Activated naive CD4-positive, alpha-beta T cell treated with anti-CD3 and anti-CD28 coated beads, Interleukin-2, amount 10 ng/mL, durations not matched to agents 7 days and 5 days (primary cell): ENCODE data around the gene NFATC3.
"Not testable (repeated sequence)": the region's sequence is repeated elsewhere in the genome, so short reads cannot be mapped to it uniquely, and the experiment has no call there.

Experiments used
- CTCF ChIA-PET: fragments of 350-600 bp; sonication (Branson Sonifier 250); formaldehyde crosslinking; loops from one replicate; lab custom pipeline; 2021; ENCODE audit warnings: antibody characterized with exemption; lab: Charles Lee
- DNase-seq: peaks from one replicate; pipeline ENCODE4 v3.0.0-alpha.2; 2020
- H3K27ac Mint-ChIP-seq: one replicate; pipeline ENCODE4 v1.8.0; 2021; ENCODE audit warnings: mild to moderate bottlenecking, moderate library complexity, mixed read lengths
- H3K27me3 Mint-ChIP-seq: one replicate; pipeline ENCODE4 v1.8.0; 2021; ENCODE audit warnings: mild to moderate bottlenecking, mixed read lengths
- H3K36me3 Mint-ChIP-seq: one replicate; pipeline ENCODE4 v1.8.0; 2021; ENCODE audit warnings: mixed read lengths
- H3K4me1 Mint-ChIP-seq: one replicate; pipeline ENCODE4 v1.8.0; 2021; ENCODE audit warnings: mixed read lengths
- H3K4me3 Mint-ChIP-seq: one replicate; pipeline ENCODE4 v1.8.0; 2021; ENCODE audit warnings: mild to moderate bottlenecking, moderate library complexity, mixed read lengths
- H3K9me3 Mint-ChIP-seq: one replicate; pipeline ENCODE4 v1.8.0; 2021; ENCODE audit warnings: mixed read lengths

The NFATC3 gene

GRCh38 chr16:68105611-68106010 lies 20.4 kb downstream of the NFATC3 start:
- Mint-ChIP-seq H3K36me3 (peaks cover 59% of the 10 kb centered on the region), H3K9me3 (peaks cover 32% of the 10 kb centered on the region), H3K27me3 (no peaks in the 10 kb centered on the region), H3K27ac (no peak overlapping the region), H3K4me3 (no peak overlapping the region), H3K4me1 (peaks cover 58% of the 10 kb centered on the region)
- CTCF ChIA-PET: no interaction called here
- DNase-seq: no peak

- Mint-ChIP-seq H3K4me1 (peaks cover 51% of the 10 kb centered on the region), H3K36me3 (peaks cover 67% of the 10 kb centered on the region), H3K9me3 (peaks cover 42% of the 10 kb centered on the region)
- H3K27me3 Mint-ChIP-seq, CTCF ChIA-PET, DNase-seq, H3K4me3 Mint-ChIP-seq, H3K27ac Mint-ChIP-seq: not testable (repeated sequence)
Observed at GRCh38 chr16:68107230-68107928, 22.2 kb downstream of the NFATC3 start.

- H3K27ac Mint-ChIP-seq, DNase-seq, H3K27me3 Mint-ChIP-seq, H3K4me3 Mint-ChIP-seq: not testable (repeated sequence)
- Mint-ChIP-seq H3K4me1 (peaks cover 46% of the 10 kb centered on the region), H3K9me3 (peaks cover 45% of the 10 kb centered on the region), H3K36me3 (peaks cover 62% of the 10 kb centered on the region)
- CTCF ChIA-PET: interaction anchor here (0.8 to 1.8 kb wide), 3 partner anchors 13 to 335 kb away, joined by 3 to 4 read pairs (median 4); no protein-coding TSS in a partner anchor
Observed at GRCh38 chr16:68109156-68109555, 24.0 kb downstream of the NFATC3 start.

DNA sequence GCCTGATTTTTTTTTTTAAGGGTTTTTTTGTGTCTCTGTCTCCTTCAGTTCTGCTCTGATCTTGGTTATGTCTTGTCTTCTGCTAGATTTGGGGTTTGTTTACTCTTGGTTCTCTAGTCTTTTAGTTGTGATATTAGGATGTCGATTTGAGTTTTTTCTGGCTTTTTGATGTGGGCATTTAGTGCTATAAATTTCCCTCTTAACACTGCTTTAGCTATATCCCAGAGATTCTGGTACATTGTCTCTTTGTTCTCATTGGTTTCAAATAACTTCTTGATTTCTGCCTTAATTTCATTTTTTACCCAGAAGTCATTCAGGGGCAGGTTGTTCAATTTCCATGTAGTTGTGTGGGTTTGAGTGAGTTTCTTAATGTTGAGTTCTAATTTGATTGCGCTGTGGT lies 25.4 kb downstream of the NFATC3 start:
- H3K27ac Mint-ChIP-seq, DNase-seq, H3K4me3 Mint-ChIP-seq, H3K27me3 Mint-ChIP-seq, CTCF ChIA-PET: not testable (repeated sequence)
- Mint-ChIP-seq H3K36me3 (peaks cover 50% of the 10 kb centered on the region), H3K9me3 (peaks cover 38% of the 10 kb centered on the region), H3K4me1 (peaks cover 40% of the 10 kb centered on the region)

- Mint-ChIP-seq H3K4me3 (no peak overlapping the region), H3K27ac (no peak overlapping the region), H3K9me3 (peaks cover 37% of the 10 kb centered on the region), H3K27me3 (no peaks in the 10 kb centered on the region), H3K36me3 (peaks cover 47% of the 10 kb centered on the region), H3K4me1 (peaks cover 44% of the 10 kb centered on the region)
- DNase-seq: no peak
- CTCF ChIA-PET: no interaction called here
Observed at GRCh38 chr16:68111379-68111778, 26.2 kb downstream of the NFATC3 start.

DNA sequence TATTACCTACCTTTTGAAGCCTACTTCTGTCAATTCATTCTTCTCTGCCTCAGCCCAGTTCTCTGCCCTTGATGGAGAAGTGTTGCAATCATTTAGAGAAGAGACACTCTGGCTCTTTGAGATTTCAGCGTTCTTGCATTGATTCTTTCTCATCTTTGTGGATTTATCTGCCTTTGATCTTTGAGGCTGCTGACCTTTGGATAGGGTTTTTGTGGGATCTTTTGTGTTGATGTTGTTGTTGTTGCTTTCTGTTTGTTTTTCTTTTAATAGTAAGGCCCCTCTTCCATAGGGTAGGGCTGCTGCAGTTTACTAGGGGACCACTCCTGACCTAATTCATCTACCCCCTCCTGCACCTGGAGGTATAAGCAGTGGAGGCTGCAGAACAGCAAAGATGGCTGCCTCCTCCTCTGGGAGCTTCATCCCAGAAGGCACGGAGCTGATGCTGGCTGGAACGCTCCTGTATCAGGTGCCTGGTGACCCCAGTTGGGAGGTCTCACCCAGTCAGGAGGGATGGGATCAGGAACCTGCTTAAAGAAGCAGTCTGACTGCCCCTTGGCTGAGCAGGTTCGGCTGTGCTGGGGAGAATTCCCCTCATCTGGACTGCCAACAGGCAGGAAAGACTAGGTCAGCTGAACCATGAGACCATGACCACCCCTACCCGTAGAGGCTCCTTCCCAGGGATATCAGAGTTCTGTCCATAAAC lies 28.0 kb downstream of the NFATC3 start:
- Mint-ChIP-seq H3K9me3 (peaks cover 32% of the 10 kb centered on the region), H3K4me1 (peaks cover 42% of the 10 kb centered on the region), H3K27me3 (no peaks in the 10 kb centered on the region), H3K27ac (no peak overlapping the region), H3K36me3 (peaks cover 40% of the 10 kb centered on the region), H3K4me3 (no peak overlapping the region)
- CTCF ChIA-PET: interaction anchor here (1.0 kb wide), 1 partner anchor 27 kb away, joined by 3 read pairs; no protein-coding TSS in a partner anchor
- DNase-seq: no peak

- Mint-ChIP-seq H3K27ac (no peak overlapping the region), H3K27me3 (no peaks in the 10 kb centered on the region), H3K9me3 (peaks cover 27% of the 10 kb centered on the region), H3K4me3 (no peak overlapping the region), H3K36me3 (peaks cover 34% of the 10 kb centered on the region), H3K4me1 (peaks cover 40% of the 10 kb centered on the region)
- DNase-seq: no peak
- CTCF ChIA-PET: interaction anchor here (1.0 kb wide), 1 partner anchor 28 kb away, joined by 3 read pairs; no protein-coding TSS in a partner anchor
Observed at GRCh38 chr16:68113765-68114240, 28.6 kb downstream of the NFATC3 start.

- Mint-ChIP-seq H3K36me3 (peaks cover 28% of the 10 kb centered on the region), H3K4me1 (peaks cover 44% of the 10 kb centered on the region), H3K9me3 (peaks cover 15% of the 10 kb centered on the region)
- DNase-seq, H3K27me3 Mint-ChIP-seq, H3K4me3 Mint-ChIP-seq, H3K27ac Mint-ChIP-seq, CTCF ChIA-PET: not testable (repeated sequence)
Observed at GRCh38 chr16:68114939-68115338, 29.8 kb downstream of the NFATC3 start.

DNA sequence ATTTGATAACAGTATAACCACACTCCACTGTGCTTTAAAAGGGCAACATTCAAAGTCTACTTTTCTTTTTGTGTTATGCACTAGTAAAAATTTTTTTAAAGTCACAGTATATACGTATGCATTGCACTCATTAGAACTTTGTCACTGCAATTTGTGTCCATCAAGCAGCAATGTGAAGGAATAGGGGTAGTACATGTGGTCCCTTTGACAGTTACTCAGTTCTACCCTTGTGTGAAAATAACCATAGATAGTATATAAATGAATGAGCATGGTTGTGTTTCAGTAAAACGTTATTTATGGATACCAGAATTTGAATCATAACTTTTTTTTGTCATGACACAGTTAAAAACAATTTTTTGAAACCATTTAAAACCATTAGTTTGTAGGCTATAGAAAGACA lies 30.7 kb downstream of the NFATC3 start:
- Mint-ChIP-seq H3K9me3 (peaks cover 10% of the 10 kb centered on the region), H3K27ac (no peak overlapping the region), H3K27me3 (no peaks in the 10 kb centered on the region), H3K36me3 (peaks cover 23% of the 10 kb centered on the region), H3K4me3 (no peak overlapping the region), H3K4me1 (peaks cover 40% of the 10 kb centered on the region)
- no peak for DNase-seq
- CTCF ChIA-PET: no interaction called here

DNA sequence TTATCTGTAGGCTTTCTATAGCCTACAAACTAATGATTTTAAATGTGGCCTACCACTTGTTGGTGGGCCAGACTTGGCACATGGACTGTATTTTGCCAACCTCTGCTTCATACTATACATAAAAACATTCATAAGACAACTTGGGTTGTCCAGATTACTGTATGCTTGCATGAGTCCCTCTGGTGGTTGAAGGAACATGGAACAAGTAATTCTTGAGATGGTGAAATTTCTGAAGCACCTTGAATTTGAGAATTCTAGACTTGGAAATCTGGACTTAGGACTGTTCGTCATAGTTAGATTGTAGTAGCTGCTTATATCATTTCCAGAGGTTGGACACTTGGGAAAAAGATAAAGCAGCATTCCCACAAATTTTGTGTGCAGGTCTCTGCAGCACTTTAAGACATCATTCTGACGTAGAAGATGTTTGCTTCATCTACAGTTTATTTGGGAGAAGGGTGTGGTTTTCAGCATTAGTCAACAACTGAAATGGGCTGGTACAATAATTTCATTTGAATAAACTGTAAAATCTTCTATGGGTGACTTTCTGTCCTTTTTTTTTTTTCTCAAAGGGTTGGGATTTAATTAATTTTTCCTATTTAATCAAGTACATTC lies 31.2 kb downstream of the NFATC3 start:
- CTCF ChIA-PET: interaction anchor here (2.6 kb wide), 1 partner anchor 17 kb away, joined by 5 read pairs; no protein-coding TSS in a partner anchor
- peaks cover 39% of the 10 kb centered on the region for H3K4me1 Mint-ChIP-seq
- H3K27me3 Mint-ChIP-seq: no peaks in the 10 kb centered on the region
- H3K9me3 Mint-ChIP-seq: peaks cover 5% of the 10 kb centered on the region
- peaks cover 18% of the 10 kb centered on the region for H3K36me3 Mint-ChIP-seq
- H3K4me3 Mint-ChIP-seq: no peak overlapping the region
- no peak overlapping the region for H3K27ac Mint-ChIP-seq
- DNase-seq: no peak

DNA sequence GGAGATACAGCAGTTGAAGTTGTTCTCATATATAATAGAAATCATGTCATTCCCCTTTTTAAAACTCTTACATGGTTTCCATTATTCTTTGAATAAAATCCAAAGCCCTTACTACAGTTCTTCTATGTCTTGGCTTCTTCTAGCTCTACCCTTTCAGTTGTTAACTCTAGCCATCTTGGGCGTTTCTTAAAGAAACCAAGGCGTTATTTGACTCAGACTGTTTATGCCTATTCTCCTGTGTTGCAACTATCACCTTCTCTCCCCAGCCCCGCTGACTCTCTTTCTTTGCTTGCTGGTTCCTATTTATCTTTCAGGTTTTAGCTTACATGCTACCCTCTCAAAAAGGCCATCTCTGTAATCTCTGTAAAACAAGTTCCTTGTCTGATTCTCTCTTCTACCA lies 32.7 kb downstream of the NFATC3 start:
- no peak overlapping the region for H3K4me3 Mint-ChIP-seq
- no peaks in the 10 kb centered on the region for H3K9me3 Mint-ChIP-seq
- CTCF ChIA-PET: interaction anchor here (1.1 to 2.6 kb wide), 2 partner anchors 15 to 24 kb away, joined by 3 to 5 read pairs; no protein-coding TSS in a partner anchor
- H3K27ac Mint-ChIP-seq: no peak overlapping the region
- H3K27me3 Mint-ChIP-seq: no peaks in the 10 kb centered on the region
- H3K4me1 Mint-ChIP-seq: peaks cover 44% of the 10 kb centered on the region
- H3K36me3 Mint-ChIP-seq: peaks cover 21% of the 10 kb centered on the region
- no peak for DNase-seq

GRCh38 chr16:68118954-68119353 lies 33.8 kb downstream of the NFATC3 start:
- H3K36me3 Mint-ChIP-seq: peaks cover 18% of the 10 kb centered on the region
- peaks cover 40% of the 10 kb centered on the region for H3K4me1 Mint-ChIP-seq

GRCh38 chr16:68120496-68120895 lies 35.3 kb downstream of the NFATC3 start:
- H3K27me3 Mint-ChIP-seq, DNase-seq, H3K9me3 Mint-ChIP-seq, H3K4me3 Mint-ChIP-seq, H3K27ac Mint-ChIP-seq: not testable (repeated sequence)
- H3K4me1 Mint-ChIP-seq: peaks cover 39% of the 10 kb centered on the region
- CTCF ChIA-PET: interaction anchor here (1.0 kb wide), 1 partner anchor 27 kb away, joined by 3 read pairs; no protein-coding TSS in a partner anchor
- peaks cover 21% of the 10 kb centered on the region for H3K36me3 Mint-ChIP-seq

More at GRCh38 chr16:68118954-68119353, 33.8 kb downstream of the NFATC3 start:
- H3K27ac Mint-ChIP-seq, H3K4me3 Mint-ChIP-seq, DNase-seq, H3K9me3 Mint-ChIP-seq, H3K27me3 Mint-ChIP-seq: not testable (repeated sequence)
- CTCF ChIA-PET: interaction anchor here (0.7 to 0.9 kb wide), 2 partner anchors 26 to 895 kb away, joined by 3 to 4 read pairs; no protein-coding TSS in a partner anchor

- Mint-ChIP-seq H3K4me1 (peaks cover 34% of the 10 kb centered on the region), H3K27ac (no peak overlapping the region), H3K4me3 (no peak overlapping the region), H3K27me3 (no peaks in the 10 kb centered on the region), H3K36me3 (peaks cover 43% of the 10 kb centered on the region), H3K9me3 (no peaks in the 10 kb centered on the region)
- DNase-seq: no peak
- CTCF ChIA-PET: no interaction called here
Observed at GRCh38 chr16:68126395-68126794, 41.2 kb downstream of the NFATC3 start.
